GM21825 (cell line): ENCODE measurements around the gene FAM78B.

ENCODE experiments used
- ATAC-seq: cut with Tn5 transposase; IDR thresholded peaks from one replicate; pipeline ENCODE4 v1.9.1; 2021; ENCODE audit warnings: mild to moderate bottlenecking, moderate library complexity; ENCODE audit not compliant: unreplicated experiment

FAM78B gene

DNA sequence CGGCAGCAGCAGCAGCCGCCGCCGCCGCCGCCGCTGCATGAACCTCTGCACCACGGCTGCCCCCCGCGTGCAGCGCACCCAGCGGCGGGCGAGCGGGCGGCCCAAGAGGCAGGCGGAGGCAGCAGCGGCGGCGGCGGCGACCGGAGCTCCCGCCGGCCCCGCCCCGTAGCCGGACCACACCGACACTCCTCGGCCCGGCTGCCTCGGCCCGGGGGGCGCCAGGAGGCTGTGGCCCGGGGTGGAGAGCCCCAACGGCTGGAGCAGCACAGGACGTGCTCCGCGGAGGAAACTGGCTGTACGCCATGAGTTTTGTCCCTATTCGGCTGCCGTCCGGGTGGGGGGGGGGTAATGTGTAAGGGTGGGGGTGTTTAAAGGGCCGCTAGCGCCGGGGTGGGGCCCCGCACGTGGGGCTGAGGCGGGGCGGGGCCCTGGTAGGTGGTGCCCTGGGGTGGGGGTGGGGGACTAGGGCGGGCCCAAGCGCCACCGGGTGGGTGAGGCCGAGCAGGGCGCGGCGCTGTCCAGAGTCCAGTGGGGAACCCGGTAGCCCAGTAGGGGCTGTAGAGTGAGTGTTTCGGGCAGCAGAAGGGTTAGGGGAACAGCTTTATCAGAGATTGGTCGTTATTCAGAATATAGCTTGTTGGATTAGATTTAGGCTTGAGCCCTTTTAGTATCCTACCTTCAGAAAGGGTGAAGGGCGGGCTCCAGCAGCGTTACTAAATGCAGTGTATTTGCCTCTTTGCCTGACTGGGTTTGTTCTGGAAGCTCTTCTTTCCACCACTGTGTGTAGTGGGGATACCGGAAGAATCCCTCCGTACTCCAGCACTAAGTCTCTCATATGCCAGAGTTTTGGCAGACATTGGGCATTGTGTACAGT, at the start of gene FAM78B:
TSS of gene FAM78B (minus strand) at position 304 of the 874 bp plus-strand sequence. CDS start 753 bp downstream, outside the sequence.
- peak; percentile 38 for ATAC-seq

GRCh38 chr1:166202546-166202945, 35.7 kb upstream of the FAM78B start:
- ATAC-seq = no peak

DNA sequence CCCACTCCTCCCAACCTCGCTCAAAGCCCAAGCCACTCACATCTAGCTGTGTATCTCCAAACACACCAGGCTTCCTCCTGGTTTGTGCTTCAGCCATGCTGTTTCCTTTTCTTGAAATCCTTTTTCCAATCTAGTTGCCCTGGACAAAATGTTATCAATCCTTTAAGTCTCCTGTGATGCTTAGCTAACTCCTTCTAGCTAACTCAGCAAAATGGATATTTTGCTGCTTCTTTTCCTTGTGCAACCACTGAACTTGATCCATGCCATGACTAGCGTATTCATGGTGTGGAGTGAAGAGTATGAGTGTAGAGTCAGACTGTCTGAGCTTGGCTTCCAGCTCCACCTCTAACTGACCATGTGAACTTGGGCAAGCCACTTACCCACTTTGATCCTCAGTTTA, 33.9 kb upstream of the FAM78B start:
- no peak for ATAC-seq

GRCh38 chr1:166197597-166197996, 30.8 kb upstream of the FAM78B start:
- no peak for ATAC-seq

DNA sequence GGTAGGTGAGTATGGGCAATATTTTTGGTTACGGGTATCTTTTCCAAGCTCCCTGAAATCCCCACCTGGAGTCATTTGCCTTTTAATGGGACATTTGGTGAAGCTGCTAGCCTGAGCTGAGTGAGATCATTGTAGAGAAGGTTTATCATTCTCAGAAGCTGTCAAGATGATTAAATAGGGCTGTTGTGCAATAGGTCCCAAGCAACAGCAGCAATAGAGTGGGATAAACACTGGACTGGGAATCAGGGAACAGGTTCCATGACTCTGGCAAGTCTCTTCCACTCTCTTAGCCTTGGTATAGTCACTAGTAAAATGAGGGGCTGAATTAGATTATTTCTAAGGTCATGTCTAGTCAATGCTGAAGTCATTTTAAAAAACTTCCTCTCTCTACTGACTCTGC, 30.3 kb upstream of the FAM78B start:
- ATAC-seq = no peak

- no peak for ATAC-seq
Observed at GRCh38 chr1:166193057-166193698, 26.4 kb upstream of the FAM78B start.

DNA sequence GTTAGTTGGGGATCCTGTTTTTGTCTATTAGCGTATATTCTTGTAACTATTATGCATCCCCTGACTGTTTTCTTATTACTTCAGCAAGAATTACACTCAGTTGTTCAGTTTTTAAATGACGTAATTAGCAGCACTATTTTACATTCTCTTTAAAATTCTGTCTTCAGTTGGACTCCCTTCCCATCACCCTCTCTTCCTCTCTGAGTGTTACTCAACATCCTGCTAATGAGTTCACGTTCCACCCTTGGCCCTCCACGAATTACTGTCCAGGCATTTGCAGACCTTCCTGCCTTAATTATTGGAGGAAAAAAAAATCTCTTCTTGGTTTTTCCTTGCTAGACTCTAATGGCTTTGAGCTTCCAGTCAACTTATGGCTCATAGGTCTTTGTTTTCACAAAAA, 23.6 kb upstream of the FAM78B start:
- ATAC-seq = no peak

GRCh38 chr1:166189126-166189525, 22.3 kb upstream of the FAM78B start:
- no peak for ATAC-seq

DNA sequence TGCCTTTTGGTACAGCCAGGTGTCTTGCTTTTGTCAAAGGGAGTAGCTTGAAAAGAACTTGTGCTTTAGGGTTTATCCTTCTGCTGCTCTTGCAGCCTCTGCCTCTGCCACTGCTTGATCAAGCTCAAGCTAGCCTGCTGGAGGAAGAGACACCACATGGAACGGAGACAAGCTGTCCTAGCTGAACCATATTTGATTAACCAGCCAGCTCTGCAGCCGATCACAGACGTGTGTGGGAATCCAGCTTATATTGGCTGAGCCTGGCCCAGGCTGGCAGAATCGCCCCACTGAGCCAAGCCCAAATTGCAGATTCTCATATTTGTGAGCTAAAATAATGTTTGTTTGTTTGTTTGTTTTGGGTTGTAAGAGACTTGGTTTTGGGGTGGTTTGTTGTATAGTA, 18.7 kb upstream of the FAM78B start:
- ATAC-seq = no peak

- no peak for ATAC-seq
Observed at GRCh38 chr1:166184897-166185296, 18.1 kb upstream of the FAM78B start.

DNA sequence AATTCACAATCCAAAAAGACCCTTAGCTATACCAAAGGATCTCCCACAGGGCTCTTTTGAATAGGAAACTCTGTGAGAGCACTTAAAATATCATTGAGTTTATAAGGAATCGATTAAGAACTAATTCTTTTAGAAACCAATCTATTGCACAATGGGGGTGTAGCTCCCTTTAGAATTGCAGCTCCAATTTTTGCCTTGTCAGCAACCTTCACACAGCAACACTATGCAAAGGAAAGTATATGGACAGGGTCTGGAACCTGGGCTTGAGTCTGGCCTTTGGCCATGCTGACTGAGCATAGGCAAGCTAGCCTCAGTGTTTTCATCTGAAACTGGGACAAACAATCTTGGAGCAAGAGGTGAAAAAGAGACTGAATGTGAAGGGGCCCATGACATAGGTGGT, 17.2 kb upstream of the FAM78B start:
- ATAC-seq = no peak

- peak; percentile 60 for ATAC-seq
Observed at GRCh38 chr1:166182281-166182680, 15.5 kb upstream of the FAM78B start.

DNA sequence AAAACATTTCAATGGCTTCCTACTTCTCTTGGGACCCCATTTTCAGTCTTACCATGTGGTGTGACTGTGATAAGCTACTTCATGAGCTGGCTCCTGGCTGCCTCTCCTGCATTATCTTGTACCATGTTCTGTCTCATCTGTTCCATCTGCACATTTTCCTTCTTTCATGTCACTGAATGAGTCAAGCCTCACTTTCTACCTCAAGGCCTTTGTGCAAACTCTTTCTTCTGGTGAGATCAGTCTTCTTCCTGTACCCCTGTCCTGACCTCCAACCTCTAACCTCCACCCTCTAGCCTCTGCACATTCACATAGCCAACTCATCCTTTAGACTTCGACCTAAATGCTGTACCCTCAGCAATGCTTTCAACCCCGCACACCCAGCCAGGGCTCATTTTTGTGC, 9.6 kb upstream of the FAM78B start:
- no peak for ATAC-seq

DNA sequence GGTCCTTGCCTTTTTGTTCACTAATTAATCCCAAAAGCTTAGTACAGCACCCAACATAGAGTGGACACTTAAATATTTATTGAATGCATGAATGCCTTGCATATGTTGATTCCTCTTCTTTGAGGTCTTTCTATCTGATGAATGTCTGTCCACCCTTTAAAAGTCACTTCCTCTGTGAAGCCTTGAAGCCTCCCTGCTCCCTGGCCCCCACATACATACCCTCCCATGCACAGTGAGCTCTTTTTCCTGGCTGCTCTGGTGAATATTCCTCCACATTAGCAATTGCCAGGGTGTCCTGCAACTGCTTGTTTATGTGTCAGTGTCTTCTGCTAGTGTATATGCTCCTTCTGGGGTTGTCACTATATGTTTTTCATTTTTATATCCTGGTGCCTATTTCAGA, 8.2 kb upstream of the FAM78B start:
- no peak for ATAC-seq

DNA sequence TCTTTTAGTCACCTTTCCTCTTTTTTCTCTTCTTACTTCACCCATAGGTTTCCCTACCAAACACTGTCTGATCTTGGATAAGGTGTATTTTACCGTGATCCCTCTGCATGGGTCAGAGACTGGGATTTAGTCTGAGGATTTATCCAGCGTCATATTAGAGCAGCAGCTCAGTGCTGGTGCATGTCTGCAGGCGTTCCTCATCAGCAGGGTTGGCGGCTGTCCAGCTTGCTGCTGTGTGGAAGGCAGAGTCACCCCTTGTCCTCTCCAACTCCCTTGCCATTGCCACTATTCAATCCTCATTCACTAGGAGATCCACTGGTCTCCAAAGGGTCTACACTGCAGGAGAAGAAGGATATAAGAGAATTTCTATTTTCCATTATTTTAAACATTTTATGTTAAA, 7.3 kb upstream of the FAM78B start:
- no peak for ATAC-seq

DNA sequence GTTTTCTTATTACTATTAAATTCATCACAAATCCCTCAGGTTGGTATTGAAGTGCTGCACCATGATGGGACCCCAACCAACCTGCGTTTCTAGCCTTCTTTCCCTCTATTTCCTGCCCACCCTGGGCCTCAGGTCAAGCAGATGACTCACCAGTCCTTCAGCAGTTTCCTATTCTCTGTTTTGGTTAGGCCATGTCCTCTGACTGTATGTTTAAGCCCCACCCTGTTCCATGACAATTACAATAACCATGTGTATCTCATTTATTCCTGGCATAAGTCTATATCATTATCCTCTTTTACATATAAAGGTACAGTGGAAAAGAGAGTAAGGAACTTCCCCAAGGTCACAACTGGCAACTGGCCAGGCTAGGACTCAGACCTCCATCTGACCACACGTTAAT, 5.3 kb upstream of the FAM78B start:
- no peak for ATAC-seq

DNA sequence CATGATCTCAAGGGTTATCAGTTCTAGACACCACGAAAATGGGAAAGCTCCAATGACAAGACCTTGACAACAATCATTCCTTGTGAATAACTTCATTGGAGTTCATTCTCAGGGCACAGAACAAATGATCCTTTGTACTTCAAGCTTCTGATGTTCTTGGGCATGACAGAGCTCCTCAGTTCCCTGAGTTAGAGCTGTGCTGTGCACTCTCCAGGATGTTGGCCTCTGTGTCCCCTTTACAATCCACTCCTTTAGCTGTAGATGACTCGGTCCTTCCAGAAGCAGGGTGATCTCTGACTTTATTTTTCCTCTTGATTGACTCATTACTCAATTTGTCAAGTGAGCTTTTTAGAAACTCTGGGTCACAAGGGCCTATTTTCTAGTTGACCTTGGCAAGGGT, 3.9 kb upstream of the FAM78B start:
- ATAC-seq = no peak

GRCh38 chr1:166170075-166170474, 3.3 kb upstream of the FAM78B start:
- peak; percentile 46 for ATAC-seq

GRCh38 chr1:166169182-166169581, 2.4 kb upstream of the FAM78B start:
- ATAC-seq = no peak

GRCh38 chr1:166167572-166167925, 748 bp upstream of the FAM78B start:
- no peak for ATAC-seq

- peak; percentile 4 for ATAC-seq
Observed at GRCh38 chr1:166166329-166166697, 488 bp downstream of the FAM78B start.

- no peak for ATAC-seq
Observed at GRCh38 chr1:166165661-166166328, 1.0 kb downstream of the FAM78B start.
